HG02870 (cell line): ENCODE results near the gene KCNK1.
"Not testable (repeated sequence)": the region's sequence is repeated elsewhere in the genome, so short reads cannot be mapped to it uniquely, and the experiment has no call there.

Source experiments
- ATAC-seq: cut with Tn5 transposase; IDR thresholded peaks from one replicate; pipeline ENCODE4 v1.9.1; 2021; ENCODE audit warnings: mild to moderate bottlenecking, moderate library complexity; ENCODE audit not compliant: unreplicated experiment

The KCNK1 gene

DNA sequence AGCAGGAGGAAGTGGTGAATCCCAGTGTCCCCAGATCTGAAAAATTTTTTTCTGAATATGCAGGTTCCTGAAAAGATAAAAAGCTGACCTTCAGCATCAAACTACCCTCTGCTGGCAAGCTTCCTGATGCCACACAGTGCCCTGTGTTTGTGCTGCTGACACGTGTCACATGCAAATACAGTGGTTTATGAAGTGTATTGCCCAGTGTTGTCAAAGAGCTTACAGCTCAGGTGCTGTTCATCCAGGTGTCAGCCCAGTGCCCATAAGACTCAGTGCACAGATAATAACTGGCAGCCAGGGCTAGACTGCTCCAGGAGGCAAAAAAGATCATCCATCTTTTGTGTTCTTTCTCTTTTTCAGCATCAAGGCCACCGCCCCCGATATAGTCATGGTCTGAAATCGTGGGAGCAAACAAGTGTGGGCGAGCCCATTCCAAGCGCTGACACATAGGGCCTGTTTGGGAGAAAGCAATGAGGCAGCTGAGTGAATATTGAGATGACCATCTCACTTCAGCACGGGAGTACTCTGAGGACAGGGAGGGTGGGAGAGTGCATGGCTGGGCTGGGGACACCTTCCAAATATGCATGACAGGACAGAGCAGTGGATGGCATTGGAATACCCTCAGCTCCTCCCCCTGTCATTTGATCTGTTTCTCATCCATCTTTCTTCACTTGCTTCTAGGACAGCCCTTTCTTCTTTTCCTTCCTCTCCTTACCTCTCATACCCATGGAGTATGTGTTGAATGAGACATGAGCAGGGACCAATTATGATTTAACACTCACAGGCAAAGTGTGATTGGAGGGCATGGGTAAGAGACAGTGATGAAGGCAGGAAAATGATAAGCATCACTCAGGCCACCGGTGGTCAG is 6.4 kb upstream of the KCNK1 start:
- no peak for ATAC-seq

DNA sequence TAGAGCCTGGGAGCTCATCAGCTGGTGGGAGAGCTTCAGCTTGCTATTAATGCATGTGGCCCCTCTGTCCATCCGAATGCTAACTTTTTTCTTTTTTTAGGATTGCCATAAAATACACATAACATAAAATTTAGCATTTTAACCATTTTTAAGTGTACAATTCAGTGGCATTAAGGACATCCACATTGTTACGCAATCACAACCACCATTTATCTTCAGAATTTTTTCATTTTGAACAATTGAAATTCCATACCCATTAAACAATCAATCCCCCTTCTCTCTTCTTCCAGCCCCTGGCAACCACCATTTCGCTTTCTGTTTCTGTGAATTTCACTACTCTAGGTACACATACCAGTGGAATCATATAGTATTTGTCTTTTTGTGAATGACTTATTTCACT is 4.9 kb upstream of the KCNK1 start:
- no peak for ATAC-seq

DNA sequence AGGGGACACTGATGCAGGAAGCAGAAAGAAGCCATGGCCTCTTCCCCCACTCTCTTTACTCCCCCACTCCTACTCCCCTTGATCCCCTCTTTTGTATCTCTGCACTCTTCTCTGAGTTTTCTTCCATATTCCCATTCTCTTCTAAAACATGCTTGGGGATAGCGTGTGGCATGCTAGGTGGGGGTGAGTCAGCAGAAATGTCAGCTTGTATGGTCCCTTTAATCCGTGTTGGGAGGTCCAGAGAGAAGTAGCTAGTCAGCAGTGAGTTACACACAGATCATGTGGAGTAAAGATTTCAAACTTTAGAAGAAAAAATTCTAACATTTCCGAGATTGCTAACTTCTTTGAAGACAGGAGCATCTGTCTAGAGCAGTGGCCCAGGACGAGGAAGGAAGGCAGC is 4.0 kb upstream of the KCNK1 start:
- ATAC-seq = no peak

DNA sequence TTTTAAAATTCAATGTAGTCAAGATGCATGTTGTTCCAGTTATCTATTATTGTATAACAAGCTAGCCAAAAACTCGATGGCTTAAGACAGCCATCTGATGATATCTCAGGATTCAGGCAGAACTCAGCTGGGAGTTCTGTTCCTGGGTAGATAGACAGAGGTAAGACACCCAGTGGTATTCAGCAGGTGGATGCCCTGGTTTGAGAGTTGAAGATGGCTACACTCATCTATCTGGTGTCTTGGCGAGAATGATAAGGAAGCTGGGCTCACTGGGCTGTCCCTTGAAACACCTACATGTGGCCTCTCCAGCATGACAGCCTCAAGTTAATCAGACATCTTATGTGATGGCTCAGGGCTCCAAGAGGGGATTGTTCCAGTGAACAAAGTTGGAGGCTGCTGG is 3.3 kb upstream of the KCNK1 start:
- no peak for ATAC-seq

DNA sequence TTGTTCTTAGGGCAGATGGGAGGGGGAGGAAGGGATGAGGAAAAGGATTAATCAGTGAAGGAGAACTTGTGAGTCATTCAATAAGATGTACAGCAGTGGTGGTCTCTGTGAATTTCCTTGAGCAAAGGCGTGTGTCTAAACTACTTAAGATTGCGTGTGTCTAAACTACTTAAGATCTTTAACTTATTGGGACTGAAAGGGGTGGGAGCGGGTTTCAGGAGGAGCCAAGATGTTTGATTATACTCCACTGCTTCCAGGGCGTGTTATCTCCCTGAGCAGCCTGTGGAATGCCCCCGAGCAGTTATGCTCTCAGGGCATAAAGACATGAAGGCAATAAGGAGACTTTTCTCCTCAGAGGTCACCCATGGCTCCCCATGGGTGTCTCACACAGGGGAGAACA is 2.5 kb upstream of the KCNK1 start:
- not testable (repeated sequence) for ATAC-seq

DNA sequence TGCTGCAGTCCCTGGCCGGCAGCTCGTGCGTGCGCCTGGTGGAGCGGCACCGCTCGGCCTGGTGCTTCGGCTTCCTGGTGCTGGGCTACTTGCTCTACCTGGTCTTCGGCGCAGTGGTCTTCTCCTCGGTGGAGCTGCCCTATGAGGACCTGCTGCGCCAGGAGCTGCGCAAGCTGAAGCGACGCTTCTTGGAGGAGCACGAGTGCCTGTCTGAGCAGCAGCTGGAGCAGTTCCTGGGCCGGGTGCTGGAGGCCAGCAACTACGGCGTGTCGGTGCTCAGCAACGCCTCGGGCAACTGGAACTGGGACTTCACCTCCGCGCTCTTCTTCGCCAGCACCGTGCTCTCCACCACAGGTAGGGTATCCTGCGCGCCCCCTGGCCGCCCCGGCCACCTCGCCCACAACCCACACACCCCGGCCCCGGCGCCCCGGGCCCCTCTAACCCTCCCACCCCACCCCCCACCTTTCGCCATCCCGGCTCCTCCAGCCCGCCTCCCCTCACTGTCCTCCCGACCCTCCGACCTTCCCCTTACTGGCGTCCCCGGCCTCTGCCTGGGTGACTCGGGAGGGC is 352 bp downstream of the KCNK1 start:
- peak; percentile 42 for ATAC-seq

DNA sequence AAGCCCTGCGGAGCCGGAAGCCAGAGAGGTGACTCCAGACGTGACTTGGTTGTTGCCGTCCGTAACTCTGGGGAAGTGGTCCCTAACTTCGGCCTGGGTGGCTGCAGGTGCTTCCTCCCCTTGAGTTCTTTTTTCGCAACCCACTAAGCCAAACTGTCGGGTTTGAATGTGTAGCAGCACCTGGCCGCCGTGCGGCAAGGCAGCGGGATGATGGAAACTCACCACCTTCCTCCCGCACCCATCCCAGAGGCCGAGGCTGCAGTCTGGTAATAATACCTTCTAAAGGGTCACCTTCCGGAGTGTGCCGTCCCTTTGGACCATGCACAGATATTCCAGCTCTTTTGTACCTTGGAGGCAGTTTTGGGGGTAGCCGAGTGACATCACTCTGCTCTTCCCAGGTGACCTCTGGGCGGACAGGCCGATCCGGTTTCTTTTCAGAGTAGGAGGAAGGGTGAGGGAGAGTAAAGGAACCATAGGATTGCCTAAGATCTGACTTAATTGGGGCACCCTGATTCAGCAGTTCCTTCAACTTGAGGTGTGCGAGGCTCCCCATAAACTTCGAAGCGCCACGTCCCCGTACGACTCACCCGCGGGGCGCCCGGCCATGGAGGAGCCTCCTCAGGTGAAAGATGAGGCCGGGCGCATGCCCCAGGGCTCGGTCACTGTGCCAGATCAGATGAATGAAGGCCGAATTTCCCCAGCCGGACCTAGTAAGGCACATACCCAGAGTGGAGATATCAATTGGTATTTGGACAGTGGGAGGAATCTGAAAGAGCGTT is 1.0 kb downstream of the KCNK1 start:
- ATAC-seq = peak; percentile 60

DNA sequence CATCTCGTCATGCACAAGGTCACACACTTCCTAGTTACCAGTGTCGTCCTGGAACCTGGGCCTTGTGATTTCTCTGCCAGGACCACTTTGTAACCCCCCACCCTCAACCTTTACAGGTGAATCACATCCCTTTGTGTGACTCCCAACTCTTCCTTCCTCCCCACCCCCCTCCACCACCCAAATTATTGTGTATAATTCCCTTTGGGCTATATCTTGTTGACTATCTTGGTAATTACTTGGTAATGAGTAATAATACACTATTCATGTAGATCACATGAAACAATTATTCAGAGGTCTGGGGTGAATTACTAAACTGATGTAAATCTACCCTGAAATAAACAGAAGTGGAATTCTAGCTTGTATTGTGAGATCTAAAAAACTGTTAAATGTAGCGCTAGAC is 1.7 kb downstream of the KCNK1 start:
- ATAC-seq = no peak

DNA sequence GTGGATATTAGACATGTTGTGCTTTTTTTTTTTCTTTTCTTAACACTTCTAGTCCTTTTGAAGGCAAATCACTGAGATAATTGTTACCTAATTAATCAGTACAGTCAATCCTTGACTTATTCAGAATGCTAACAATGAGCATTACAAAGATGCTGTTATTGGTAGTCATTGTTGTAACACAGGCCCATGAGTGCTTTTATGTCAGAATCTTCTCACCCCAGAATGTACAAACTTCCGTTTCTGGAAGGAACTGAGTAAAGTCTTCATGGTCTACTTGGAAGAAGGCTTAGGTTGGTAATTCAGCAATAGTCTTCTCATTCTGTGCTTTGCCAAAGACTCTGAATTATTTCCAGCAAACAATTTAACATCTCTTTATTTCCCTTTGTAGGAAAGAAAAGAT is 3.1 kb downstream of the KCNK1 start:
- ATAC-seq = no peak

DNA sequence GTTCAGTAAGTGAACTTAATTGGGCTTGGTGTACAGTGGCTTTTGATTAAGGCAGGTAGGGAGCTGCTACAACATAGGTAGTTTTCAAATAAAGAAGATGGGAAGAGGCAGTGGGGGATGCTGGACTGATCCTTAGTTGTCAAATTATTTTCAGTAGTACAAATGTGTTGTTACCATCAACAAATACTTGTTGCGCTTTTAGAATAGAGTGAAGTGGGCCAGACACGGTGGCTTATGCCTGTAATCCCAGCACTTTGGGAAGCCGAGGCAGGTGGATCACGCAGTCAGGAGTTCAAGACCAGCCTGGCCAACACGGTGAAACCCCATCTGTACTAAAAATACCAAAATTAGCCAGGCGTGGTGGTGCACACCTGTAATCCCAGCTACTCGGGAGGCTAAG is 5.5 kb downstream of the KCNK1 start:
- not testable (repeated sequence) for ATAC-seq

DNA sequence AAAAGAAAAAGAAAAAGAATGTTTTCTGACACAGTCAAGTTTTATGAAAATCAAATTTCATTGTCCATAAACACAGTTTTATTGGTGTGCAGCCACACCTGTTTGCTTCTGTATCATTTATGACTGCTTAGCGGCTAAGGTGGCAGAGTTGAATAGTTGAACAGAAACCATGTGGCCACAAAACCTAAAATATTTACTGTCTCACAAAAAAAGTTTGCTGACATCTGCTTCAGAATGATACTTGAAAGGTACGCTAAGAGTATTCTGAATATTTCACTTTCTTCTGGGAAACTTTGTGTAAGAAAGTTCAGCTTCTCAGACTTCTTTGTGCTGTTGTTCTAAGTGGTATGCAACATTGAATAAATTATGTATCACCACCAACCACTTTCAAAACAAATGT is 6.2 kb downstream of the KCNK1 start:
- ATAC-seq = peak; percentile 90

DNA sequence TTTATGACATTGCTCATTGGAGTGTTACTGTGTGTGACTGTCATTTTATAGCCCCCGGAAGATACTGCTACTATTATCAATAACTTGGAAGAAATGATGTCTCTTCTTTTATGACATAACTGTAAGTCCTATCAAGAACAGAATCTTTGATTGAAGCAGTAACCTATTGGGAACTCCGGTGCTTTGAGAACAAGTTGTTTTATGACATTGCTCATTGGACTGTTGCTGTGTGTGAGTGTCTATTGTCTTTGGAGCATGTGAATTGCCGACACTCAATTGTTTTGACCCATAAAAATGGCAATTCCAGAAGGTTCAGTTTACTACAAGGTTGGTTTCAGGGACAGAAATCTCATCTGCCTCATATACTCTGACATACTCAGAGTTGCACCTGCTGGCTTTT is 8.0 kb downstream of the KCNK1 start:
- no peak for ATAC-seq

DNA sequence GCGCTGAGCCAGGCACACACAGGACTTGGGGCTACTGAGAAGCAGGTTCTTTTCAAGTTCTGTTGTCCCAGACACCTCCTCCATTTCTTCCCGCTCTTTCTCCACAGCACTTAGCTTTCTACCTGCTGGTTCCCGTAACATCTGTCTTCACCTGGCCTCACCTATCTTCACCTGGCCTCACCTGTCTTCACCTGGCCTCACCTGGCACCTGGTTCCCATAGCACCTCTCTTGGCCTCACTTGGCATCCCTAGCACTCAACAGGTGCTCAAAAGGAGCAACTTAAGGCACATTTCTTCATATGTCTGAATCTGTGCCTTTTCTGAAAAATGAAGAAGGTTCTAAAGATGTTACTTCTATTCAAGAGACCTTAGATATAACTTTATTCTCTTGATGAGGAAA is 10.4 kb downstream of the KCNK1 start:
- ATAC-seq = no peak

DNA sequence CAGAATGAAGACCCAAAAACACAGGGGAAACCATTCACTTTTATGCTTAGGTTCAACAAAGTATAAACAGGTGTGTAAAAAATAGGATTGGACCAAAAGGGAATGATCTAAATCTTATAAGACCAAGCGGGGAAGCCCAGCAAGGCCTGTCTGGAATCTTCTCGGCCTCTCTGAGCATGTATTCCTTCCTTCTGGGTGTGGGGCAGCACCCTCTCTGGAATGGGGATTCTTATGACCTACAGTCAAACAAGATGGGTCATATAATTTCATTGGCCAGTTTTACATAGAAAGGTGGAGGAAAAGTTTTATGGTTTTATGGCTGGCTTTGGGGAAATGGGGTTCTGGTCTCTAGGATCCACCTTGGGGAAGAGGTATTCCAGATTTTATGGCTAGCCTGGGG is 11.2 kb downstream of the KCNK1 start:
- ATAC-seq = no peak

DNA sequence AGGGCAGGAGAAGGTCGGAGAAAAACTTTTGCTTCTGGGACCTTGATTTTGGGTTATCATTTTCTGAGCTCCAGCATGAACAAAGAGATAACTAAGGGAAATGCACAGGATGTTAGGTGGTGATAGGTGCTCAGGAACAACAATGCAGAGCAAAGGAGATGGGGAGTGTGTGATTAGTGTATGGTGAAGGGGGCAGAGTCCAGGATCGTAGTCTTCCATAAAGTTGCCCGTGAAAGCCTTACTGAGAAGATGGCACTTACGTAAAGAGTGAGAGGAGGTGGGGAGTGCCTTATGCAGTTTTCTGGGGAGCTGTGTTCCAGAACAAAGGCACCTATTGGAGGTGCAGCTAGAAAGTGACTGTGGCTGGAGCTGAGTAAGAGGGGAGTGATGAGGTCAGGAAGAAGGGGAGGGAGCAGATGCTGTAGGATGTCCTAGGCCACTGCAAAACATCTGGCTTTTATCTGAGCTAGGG is 11.6 kb downstream of the KCNK1 start:
- ATAC-seq = no peak

DNA sequence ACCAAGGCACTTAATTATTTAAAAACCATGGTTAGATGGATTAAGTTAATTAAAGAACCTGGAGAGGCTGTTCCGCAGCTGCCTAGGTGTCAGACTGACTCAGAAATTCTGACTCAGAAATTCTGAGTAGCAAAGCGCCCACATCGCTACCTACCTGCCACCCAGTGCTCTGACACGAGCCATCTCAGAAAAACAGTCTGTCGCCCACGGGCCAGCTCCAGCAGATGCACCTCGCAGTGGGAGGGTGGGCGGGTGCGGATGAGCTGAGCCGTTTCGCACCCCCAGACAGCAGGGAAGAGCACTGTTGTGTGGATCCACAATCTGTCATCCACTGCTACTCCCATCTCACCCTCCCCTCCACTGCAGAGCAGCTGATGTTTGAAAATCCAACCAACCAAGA is 13.5 kb downstream of the KCNK1 start:
- ATAC-seq = no peak

DNA sequence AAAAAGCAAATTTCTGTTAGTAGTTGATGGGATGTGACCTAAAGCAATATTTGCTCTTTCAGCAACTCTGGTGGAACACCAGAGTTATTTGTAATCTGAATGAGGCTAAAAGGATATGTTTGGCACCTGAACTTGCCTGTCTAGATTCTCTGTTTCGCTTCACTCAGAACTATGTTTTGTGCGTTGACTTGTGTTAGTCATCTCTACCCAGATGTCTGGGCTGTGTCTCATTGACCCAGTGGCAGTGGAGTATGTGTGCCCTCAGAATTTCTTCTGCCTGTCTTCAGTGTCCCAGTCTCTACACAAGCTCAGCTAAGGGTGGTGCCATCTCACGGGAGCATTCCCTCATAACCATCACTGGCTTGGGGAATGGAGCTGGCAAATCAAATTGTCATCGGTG is 13.9 kb downstream of the KCNK1 start:
- peak; percentile 80 for ATAC-seq

DNA sequence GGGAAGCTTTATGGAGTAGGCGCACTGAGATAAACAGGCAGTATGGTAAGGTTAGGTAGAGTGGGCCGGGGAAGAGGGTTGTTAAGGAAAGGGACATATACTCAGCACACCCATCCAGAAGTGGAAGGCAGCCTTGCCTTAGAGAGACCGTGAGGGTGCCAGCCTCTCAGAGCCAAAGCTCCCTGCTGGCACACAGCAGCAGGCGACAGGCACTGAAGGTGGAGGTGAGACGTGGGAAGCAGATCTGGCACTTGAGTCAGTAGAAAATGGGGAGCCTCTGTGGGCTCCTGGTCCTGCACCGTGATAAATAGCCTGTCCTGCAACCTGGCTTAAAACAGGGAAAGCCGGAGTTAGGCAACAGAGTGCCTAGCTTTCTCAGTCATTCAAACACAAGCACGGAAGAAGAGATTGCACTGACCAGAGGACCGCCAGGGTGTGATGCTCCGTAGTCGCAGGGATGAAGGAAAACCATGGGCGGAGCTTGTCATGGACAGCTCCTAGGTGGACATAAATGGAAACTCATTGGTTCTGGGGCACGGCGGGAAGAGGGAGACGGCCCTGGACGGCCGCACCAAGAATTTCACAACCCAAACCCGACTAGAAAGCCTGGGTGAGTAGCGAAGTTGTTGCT is 15.5 kb downstream of the KCNK1 start:
- ATAC-seq = no peak

DNA sequence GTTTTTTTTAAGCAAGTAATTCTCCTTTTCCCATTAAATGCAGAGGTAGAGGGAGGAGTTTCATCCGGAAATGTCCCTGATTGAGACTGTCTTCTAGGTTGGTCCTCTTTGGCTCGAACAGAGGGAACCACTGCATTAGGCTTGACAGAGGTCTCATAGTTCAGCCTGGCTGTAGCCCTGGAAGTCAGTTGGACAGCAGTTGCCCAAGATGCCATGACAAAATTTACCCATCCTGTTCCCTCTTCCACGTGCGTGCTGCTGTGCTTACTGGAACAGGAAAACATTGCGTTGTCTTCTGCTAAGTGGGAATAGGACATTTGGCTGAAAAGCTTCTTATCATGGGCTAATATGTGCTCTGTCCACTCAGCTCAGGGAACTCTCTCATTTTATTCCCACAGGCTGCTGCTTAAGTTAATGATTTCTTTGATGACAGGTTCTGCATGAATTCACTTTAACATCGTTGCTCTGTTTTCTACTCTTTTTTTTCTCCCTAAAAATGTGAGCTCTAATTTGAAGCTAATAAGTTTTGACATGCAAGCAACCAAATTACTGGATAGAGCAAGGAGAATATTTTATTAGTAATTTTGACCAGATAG is 18.0 kb downstream of the KCNK1 start:
- no peak for ATAC-seq

DNA sequence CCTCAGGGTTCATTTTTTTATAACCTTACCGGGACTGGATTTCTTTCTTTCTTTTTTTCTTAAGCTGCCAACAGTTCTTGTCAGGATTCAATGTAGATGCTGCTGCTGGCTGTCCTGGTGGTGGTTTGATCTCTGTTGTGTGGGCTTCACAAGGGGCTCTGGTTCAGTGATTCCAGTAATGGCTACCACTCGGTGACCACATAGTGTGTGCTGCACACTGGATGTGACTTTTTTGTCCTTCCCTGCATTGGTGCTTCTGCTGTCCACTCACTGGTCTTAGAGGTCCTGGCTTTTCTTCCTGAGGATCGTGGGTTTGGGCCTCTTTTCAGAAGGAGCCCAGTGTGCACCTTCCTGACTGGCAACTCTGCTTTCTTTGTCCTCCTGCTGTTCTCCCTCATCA is 18.5 kb downstream of the KCNK1 start:
- no peak for ATAC-seq
